IMR-90 (cell line): Measurements from ENCODE around the gene IBA57. TPM values are rescaled to one million over a fixed set of nuclear protein-coding genes. Genes with fewer than 3 reads are reported as not detected.

ENCODE experiments used
- ATAC-seq: fragments of 200-7000 bp; cut with Tn5 transposase; 2 replicates; pipeline ENCODE4 v1.9.1; 2020; ENCODE audit warnings: low read depth, mild to moderate bottlenecking, moderate library complexity
- BruUV-seq: library from RNA; stranded (reverse); fragments of 400-500 nt; replicated peaks from 2 replicates; lab custom pipeline; 2021; lab: Mats Ljungman, UMichigan
- CTCF ChIA-PET: fragments of 300-600 bp; formaldehyde crosslinking; extraction: SDS; loops from one replicate; lab custom pipeline; 2021; ENCODE audit warnings: antibody characterized with exemption; lab: Yijun Ruan, JAX
- POLR2A ChIA-PET: fragments of 300-600 bp; sonication (Branson Sonifier 250); formaldehyde crosslinking; loops from one replicate; lab custom pipeline; 2022; ENCODE audit warnings: antibody characterized with exemption; ENCODE audit not compliant: unreplicated experiment; lab: Charles Lee
- DNase-seq: peaks from one replicate; pipeline ENCODE4 v3.0.0; 2013
- H2AFZ ChIP-seq: replicated peaks from 2 replicates; pipeline ENCODE3; 2013; ENCODE audit warnings: low read length, mild to moderate bottlenecking; ENCODE audit not compliant: poor library complexity
- H2AK5ac ChIP-seq: 2 replicates; pipeline ENCODE4 v1.6.1; 2013; ENCODE audit warnings: low read depth, low read length, inconsistent platforms
- H2AK9ac ChIP-seq: replicated peaks from 2 replicates; pipeline ENCODE3; 2013; ENCODE audit warnings: mild to moderate bottlenecking, low read depth, low read length, moderate library complexity; ENCODE audit not compliant: poor library complexity
- H2BK120ac ChIP-seq: 2 replicates; pipeline ENCODE4 v1.6.1; 2013; ENCODE audit warnings: low read depth, low read length, inconsistent platforms
- H2BK15ac ChIP-seq: 3 replicates; pipeline ENCODE4 v1.6.1; 2013; ENCODE audit warnings: low read depth, low read length, inconsistent platforms
- H2BK20ac ChIP-seq: 2 replicates; pipeline ENCODE4 v1.6.1; 2013; ENCODE audit warnings: low read depth, mild to moderate bottlenecking, inconsistent platforms, low read length, moderate library complexity
- H2BK5ac ChIP-seq: 2 replicates; pipeline ENCODE4 v1.6.1; 2013; ENCODE audit warnings: mild to moderate bottlenecking, low read depth, low read length, inconsistent platforms; ENCODE audit not compliant: poor library complexity, severe bottlenecking
- H3K14ac ChIP-seq: replicated peaks from 2 replicates; pipeline ENCODE4 v1.6.1; 2013; ENCODE audit warnings: low read depth, low read length, inconsistent platforms
- H3K18ac ChIP-seq: 2 replicates; pipeline ENCODE4 v1.6.1; 2013; ENCODE audit warnings: low read depth, low read length, control low read depth
- H3K23ac ChIP-seq: 2 replicates; pipeline ENCODE4 v1.6.1; 2013; ENCODE audit warnings: low read depth, low read length, inconsistent platforms
- H3K27ac ChIP-seq: 2 replicates; pipeline ENCODE4 v1.5.1; 2013; ENCODE audit warnings: mild to moderate bottlenecking, control low read depth, low read length; ENCODE audit not compliant: insufficient read depth
- H3K27me3 ChIP-seq: 2 replicates; pipeline ENCODE4 v1.6.1; 2013; ENCODE audit warnings: low read length; ENCODE audit not compliant: control insufficient read depth, insufficient read depth
- H3K36me3 ChIP-seq: 2 replicates; pipeline ENCODE4 v1.6.1; 2013; ENCODE audit warnings: low read length, mixed read lengths; ENCODE audit not compliant: control insufficient read depth, insufficient read depth
- H3K4ac ChIP-seq: 2 replicates; pipeline ENCODE4 v1.6.1; 2013; ENCODE audit warnings: low read depth, low read length, inconsistent platforms
- H3K4me1 ChIP-seq: 2 replicates; pipeline ENCODE4 v1.6.1; 2013; ENCODE audit warnings: low read length, mixed read lengths; ENCODE audit not compliant: control insufficient read depth, insufficient read depth
- H3K4me2 ChIP-seq: 2 replicates; pipeline ENCODE4 v1.6.1; 2013; ENCODE audit warnings: low read depth, mild to moderate bottlenecking, control low read depth, low read length, moderate library complexity
- H3K4me3 ChIP-seq: 2 replicates; pipeline ENCODE4 v1.5.1; 2013; ENCODE audit warnings: low read depth, mild to moderate bottlenecking, control low read depth, low read length, moderate library complexity; ENCODE audit not compliant: insufficient read depth
- H3K56ac ChIP-seq: 2 replicates; pipeline ENCODE4 v1.6.1; 2013; ENCODE audit warnings: low read length, inconsistent platforms; ENCODE audit not compliant: insufficient read depth; ENCODE audit errors: extremely low read depth
- H3K79me1 ChIP-seq, 2 experiments: 2 replicates each; pipeline ENCODE4 v1.6.1; 2013; ENCODE audit warnings: low read length in 2 of 2, inconsistent platforms in 1 of 2, low read depth in 1 of 2
- H3K9ac ChIP-seq: 2 replicates; pipeline ENCODE4 v1.6.1; 2013; ENCODE audit warnings: low read depth, low read length, control low read depth
- H3K9me1 ChIP-seq: 2 replicates; pipeline ENCODE4 v1.6.1; 2013; ENCODE audit warnings: low read length, inconsistent platforms; ENCODE audit not compliant: insufficient read depth
- H3K9me3 ChIP-seq: 2 replicates; pipeline ENCODE4 v1.6.1; 2013; ENCODE audit warnings: low read length; ENCODE audit not compliant: control insufficient read depth, insufficient read depth
- H4K20me1 ChIP-seq: 2 replicates; pipeline ENCODE4 v1.6.1; 2013; ENCODE audit warnings: low read length, inconsistent platforms; ENCODE audit not compliant: insufficient read depth
- H4K5ac ChIP-seq: 2 replicates; pipeline ENCODE4 v1.6.1; 2013; ENCODE audit warnings: mild to moderate bottlenecking, low read depth, low read length, control low read depth
- H4K8ac ChIP-seq, 2 experiments: 2 replicates each; pipeline ENCODE4 v1.6.1; 2013; ENCODE audit warnings: low read depth in 2 of 2, low read length in 2 of 2, control low read depth in 1 of 2, inconsistent platforms in 1 of 2
- H4K91ac ChIP-seq: 2 replicates; pipeline ENCODE4 v1.6.1; 2013; ENCODE audit warnings: low read depth, low read length, inconsistent platforms; ENCODE audit not compliant: insufficient read depth
- BHLHE40 ChIP-seq: fragments of 150-350 bp; IDR thresholded peaks from 2 replicates; pipeline ENCODE4 v1.6.1; 2016; ENCODE audit warnings: mild to moderate bottlenecking, low read depth, low read length
- CEBPB ChIP-seq: IDR thresholded peaks from 2 replicates; pipeline ENCODE4 v1.6.1; 2012; ENCODE audit warnings: low read depth, low read length, improper control_type of control experiment
- CHD1 ChIP-seq: IDR thresholded peaks from 2 replicates; pipeline ENCODE4 v1.6.1; 2012; ENCODE audit warnings: low read depth, low read length, improper control_type of control experiment
- FOS ChIP-seq: fragments of 150-350 bp; IDR thresholded peaks from 2 replicates; pipeline ENCODE4 v1.6.1; 2016; ENCODE audit warnings: low read depth, low read length
- MAFK ChIP-seq: IDR thresholded peaks from 2 replicates; pipeline ENCODE4 v1.6.1; 2012; ENCODE audit warnings: low read depth, low read length, improper control_type of control experiment
- MXI1 ChIP-seq: IDR thresholded peaks from 2 replicates; pipeline ENCODE4 v1.6.1; 2012; ENCODE audit warnings: low read depth, mild to moderate bottlenecking, low read length, moderate library complexity, borderline replicate concordance
- POLR2A ChIP-seq: IDR thresholded peaks from 2 replicates; pipeline ENCODE4 v1.6.1; 2012; ENCODE audit warnings: mild to moderate bottlenecking, low read depth, low read length
- RAD21 ChIP-seq: IDR thresholded peaks from 2 replicates; pipeline ENCODE4 v1.6.1; 2012; ENCODE audit warnings: low read length, improper control_type of control experiment
- RCOR1 ChIP-seq: IDR thresholded peaks from 2 replicates; pipeline ENCODE4 v1.6.1; 2012; ENCODE audit warnings: mild to moderate bottlenecking, low read length, improper control_type of control experiment; ENCODE audit not compliant: insufficient replicate concordance
- RFX5 ChIP-seq: IDR thresholded peaks from 2 replicates; pipeline ENCODE4 v1.8.0; 2012; ENCODE audit warnings: low read depth, mild to moderate bottlenecking, low read length, moderate library complexity
- WGBS, 2 experiments: methylation state at CpG; one replicate each; pipeline versions ENCODE4 v1.1.5 to v1.1.7; 2013; ENCODE audit warnings: missing lambda C conversion rate in 2 of 2; ENCODE audit not compliant: insufficient read length in 1 of 2; ENCODE audit errors: extremely low coverage in 2 of 2; 5-methylcytosine and 5-hydroxymethylcytosine counted together
- dilution Hi-C: fragments of 300-500 bp; cut with HindIII; formaldehyde crosslinking; loops from one replicate; pipeline ENCODE4 v1.14.3; 2018; ENCODE audit warnings: low sequenced_read_pairs; ENCODE audit not compliant: unreplicated experiment
- in situ Hi-C: fragments of 300-500 bp; cut with MboI; formaldehyde crosslinking; loops from 3 replicates; pipeline ENCODE4 v1.14.3; 2019; ENCODE audit warnings: low sequenced_read_pairs, inconsistent platforms, mixed read lengths
- intact Hi-C: fragments of 100-400 bp; cut with micrococcal nuclease; formaldehyde crosslinking; loops from 2 replicates; pipeline ENCODE4 v1.10.0; 2022
- polyA plus RNA-seq, 3 experiments: library from polyadenylated mRNA; depleted of rRNA; stranded (reverse); fragments of >200 nt; gene quantifications; 2 replicates each; pipeline ENCODE4 v1.2.3, GENCODE V29; 2012; ENCODE audit warnings: low replicate concordance in 1 of 3
- total RNA-seq: library from RNA; depleted of rRNA; stranded (reverse); fragments of >200 nt; gene quantifications from 2 replicates; pipeline ENCODE4 v1.2.3, GENCODE V29; 2012
- TF ChIP-seq, protein P1 (sequence below): fragments of 150-350 bp; IDR thresholded peaks from 2 replicates; pipeline ENCODE4 v1.6.1; 2016; ENCODE audit warnings: low read depth, mild to moderate bottlenecking, low read length, moderate library complexity, borderline replicate concordance
- TF ChIP-seq, protein P2 (sequence below): conservative IDR thresholded peaks from 2 replicates; pipeline ENCODE4 v1.5.1; 2012; ENCODE audit warnings: mild to moderate bottlenecking, low read depth, low read length, improper control_type of control experiment
- TF ChIP-seq, protein P3 (sequence below): fragments of 150-350 bp; IDR thresholded peaks from 2 replicates; pipeline ENCODE4 v1.6.1; 2017; ENCODE audit warnings: mild to moderate bottlenecking, antibody characterized with exemption, low read length, low read depth

Gene IBA57
- total and polyA plus RNA-seq, 2 of the 4 experiments (the other 2 are of a cell fraction): 2.0 to 2.6 TPM

DNA sequence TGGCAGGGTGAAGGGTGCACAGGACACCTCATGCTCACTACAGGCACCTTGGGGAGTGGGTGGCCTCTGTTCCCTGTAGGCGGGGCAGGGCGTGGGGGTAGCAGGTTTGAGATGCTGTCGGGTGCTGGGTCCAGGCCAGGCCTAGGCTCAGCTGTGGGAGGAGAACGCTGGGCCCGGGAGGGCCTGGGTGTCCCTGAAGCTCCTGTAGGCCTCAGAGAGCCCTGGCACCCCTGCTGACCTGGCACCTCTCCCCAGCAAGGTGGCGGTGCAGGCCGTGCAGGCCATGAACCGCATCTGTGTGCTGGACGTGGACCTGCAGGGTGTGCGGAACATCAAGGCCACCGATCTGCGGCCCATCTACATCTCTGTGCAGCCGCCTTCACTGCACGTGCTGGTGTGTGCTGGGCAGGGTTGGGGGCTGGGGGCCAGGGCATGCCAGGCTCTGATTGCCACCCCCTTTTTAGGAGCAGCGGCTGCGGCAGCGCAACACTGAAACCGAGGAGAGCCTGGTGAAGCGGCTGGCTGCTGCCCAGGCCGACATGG, 18.4 kb upstream of the IBA57 start:
- Histone ChIP-seq H3K27me3 (no peaks in the 10 kb centered on the region), H4K8ac (no peak overlapping the region), H3K23ac (no peak overlapping the region), H2BK5ac (no peak overlapping the region), H3K4ac (no peak overlapping the region), H4K20me1 (peaks cover 56% of the 10 kb centered on the region), H2BK15ac (no peak overlapping the region), H3K18ac (no peak overlapping the region), H3K9me1 (peaks cover 20% of the 10 kb centered on the region), H3K4me2 (no peak overlapping the region), H3K56ac (no peak overlapping the region), H2BK20ac (no peak overlapping the region), H3K9ac (no peak overlapping the region), H2BK120ac (no peak overlapping the region), H2AK5ac (no peak overlapping the region), H3K4me3 (no peak overlapping the region), H3K4me1 (peaks cover 32% of the 10 kb centered on the region), H3K9me3 (no peaks in the 10 kb centered on the region), H4K91ac (no peak overlapping the region), H3K79me1 (peaks cover 9 to 75% of the 10 kb centered on the region in 2 experiments), H4K5ac (no peak overlapping the region), H3K14ac (no peak overlapping the region), H3K27ac (no peak overlapping the region), H2AK9ac (no peak overlapping the region), H3K36me3 (peaks cover 10% of the 10 kb centered on the region), H2AFZ (no peak overlapping the region)
- ChIA-PET POLR2A (no interaction called here), CTCF (no interaction called here)
- DNase-seq (no peak), ATAC-seq (no peak)
- in situ Hi-C loops (no loop called here), dilution Hi-C loops (no loop called here), intact Hi-C loops (no loop called here)
- 100% methylated on average over 3 of the region's 20 CpGs; no CpG with 5 or more reads in 1 of the 2 experiments for WGBS, 2 experiments
- no TSS peak for BruUV-seq
- TF ChIP-seq RFX5 (no peak), RCOR1 (no peak), FOS (no peak), MXI1 (no peak), RAD21 (no peak), MAFK (no peak), CHD1 (no peak), CEBPB (no peak), BHLHE40 (no peak), POLR2A (no peak)
- TF ChIP-seq, protein P1, sequence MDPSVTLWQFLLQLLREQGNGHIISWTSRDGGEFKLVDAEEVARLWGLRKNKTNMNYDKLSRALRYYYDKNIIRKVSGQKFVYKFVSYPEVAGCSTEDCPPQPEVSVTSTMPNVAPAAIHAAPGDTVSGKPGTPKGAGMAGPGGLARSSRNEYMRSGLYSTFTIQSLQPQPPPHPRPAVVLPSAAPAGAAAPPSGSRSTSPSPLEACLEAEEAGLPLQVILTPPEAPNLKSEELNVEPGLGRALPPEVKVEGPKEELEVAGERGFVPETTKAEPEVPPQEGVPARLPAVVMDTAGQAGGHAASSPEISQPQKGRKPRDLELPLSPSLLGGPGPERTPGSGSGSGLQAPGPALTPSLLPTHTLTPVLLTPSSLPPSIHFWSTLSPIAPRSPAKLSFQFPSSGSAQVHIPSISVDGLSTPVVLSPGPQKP: no peak
- TF ChIP-seq, protein P2, sequence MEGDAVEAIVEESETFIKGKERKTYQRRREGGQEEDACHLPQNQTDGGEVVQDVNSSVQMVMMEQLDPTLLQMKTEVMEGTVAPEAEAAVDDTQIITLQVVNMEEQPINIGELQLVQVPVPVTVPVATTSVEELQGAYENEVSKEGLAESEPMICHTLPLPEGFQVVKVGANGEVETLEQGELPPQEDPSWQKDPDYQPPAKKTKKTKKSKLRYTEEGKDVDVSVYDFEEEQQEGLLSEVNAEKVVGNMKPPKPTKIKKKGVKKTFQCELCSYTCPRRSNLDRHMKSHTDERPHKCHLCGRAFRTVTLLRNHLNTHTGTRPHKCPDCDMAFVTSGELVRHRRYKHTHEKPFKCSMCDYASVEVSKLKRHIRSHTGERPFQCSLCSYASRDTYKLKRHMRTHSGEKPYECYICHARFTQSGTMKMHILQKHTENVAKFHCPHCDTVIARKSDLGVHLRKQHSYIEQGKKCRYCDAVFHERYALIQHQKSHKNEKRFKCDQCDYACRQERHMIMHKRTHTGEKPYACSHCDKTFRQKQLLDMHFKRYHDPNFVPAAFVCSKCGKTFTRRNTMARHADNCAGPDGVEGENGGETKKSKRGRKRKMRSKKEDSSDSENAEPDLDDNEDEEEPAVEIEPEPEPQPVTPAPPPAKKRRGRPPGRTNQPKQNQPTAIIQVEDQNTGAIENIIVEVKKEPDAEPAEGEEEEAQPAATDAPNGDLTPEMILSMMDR: no peak
- TF ChIP-seq, protein P3, sequence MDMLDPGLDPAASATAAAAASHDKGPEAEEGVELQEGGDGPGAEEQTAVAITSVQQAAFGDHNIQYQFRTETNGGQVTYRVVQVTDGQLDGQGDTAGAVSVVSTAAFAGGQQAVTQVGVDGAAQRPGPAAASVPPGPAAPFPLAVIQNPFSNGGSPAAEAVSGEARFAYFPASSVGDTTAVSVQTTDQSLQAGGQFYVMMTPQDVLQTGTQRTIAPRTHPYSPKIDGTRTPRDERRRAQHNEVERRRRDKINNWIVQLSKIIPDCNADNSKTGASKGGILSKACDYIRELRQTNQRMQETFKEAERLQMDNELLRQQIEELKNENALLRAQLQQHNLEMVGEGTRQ: no peak
